GM12874 (cell line): ENCODE data around the gene EFNB2.

Experiments
- TF ChIP-seq, protein P1 (sequence below): IDR thresholded peaks from 2 replicates; pipeline ENCODE4 v1.5.1; 2011; ENCODE audit warnings: low read depth, mild to moderate bottlenecking, control low read depth, low read length, moderate library complexity; ENCODE audit not compliant: insufficient read depth

EFNB2 gene

DNA sequence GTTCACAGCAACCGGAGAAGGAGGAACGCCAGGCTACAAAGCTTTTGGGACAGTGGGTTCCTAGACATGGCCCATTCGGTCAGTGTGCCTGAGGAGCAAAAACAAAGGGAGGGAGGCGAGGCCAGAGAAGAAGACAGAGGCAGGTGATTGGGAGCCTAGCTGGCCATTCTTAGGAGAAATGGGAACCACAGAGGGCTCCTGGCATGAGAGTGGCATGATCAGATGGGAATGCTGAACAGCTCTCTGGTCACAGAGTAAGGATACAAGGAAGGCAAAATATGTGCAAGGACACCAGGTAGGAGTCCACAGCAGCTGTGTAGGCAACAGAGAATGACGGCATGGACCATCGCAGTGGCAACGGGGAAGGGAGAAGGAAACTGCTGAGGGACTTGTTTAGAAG is 82.4 kb downstream of the EFNB2 start:
- TF ChIP-seq, protein P1, sequence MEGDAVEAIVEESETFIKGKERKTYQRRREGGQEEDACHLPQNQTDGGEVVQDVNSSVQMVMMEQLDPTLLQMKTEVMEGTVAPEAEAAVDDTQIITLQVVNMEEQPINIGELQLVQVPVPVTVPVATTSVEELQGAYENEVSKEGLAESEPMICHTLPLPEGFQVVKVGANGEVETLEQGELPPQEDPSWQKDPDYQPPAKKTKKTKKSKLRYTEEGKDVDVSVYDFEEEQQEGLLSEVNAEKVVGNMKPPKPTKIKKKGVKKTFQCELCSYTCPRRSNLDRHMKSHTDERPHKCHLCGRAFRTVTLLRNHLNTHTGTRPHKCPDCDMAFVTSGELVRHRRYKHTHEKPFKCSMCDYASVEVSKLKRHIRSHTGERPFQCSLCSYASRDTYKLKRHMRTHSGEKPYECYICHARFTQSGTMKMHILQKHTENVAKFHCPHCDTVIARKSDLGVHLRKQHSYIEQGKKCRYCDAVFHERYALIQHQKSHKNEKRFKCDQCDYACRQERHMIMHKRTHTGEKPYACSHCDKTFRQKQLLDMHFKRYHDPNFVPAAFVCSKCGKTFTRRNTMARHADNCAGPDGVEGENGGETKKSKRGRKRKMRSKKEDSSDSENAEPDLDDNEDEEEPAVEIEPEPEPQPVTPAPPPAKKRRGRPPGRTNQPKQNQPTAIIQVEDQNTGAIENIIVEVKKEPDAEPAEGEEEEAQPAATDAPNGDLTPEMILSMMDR = no peak

DNA sequence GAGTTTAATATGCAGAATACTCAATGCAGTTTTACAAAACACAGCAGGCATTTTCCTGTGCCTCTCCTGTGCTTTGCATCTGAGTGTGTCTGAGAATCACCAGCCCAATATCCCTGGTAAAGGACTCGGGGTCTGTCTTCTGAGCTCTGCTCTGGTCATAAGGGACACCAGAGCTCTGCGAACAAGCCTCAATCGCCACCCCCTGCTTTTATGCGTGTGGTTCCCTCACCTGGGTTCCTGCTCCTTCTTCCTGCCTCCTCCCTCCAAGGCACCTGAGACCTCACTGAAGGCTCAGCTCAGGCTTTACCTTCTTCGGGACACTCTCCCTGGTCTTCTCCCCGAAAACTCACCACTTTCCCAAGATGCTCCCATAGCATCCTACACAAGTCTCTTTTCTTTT is 84.5 kb downstream of the EFNB2 start:
- TF ChIP-seq, protein P1 = no peak

DNA sequence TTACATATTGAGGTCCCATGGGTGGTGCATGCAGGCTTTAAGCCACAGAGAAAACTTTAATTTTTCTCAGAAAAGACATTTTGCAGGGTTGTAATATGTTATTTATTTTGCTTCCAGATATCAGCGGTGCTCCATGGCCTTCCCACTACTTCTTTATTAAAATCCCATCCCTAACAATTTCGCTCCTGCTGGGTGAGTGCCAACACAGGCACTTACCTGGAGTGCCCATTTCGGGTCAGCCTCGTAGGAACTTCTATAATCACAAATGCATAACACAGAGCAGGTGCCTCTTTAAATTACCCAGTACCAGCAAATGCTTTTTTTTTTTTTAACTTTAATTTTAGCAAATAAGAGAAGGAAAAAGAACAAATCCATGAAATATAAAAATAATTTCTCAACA is 86.4 kb downstream of the EFNB2 start:
- TF ChIP-seq, protein P1 = no peak

DNA sequence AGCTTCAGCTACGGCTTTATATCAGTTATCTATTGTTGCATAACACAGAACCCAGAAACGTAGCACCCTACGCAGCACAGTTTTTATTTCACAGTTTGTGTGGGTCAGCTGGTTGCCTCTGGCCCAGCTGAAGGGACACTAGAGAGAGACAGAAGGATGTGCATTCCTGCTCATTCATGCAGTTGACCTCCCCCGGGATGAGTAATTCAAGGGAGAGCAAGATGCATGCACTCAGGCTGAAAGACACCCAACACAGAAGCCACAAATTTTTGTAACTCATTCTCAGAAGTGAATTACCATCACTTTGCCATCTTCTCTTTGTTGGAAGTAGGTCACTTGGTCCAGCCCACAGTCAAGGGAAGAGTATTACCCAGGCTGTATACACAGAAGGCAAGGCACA is 89.5 kb downstream of the EFNB2 start:
- TF ChIP-seq, protein P1 = no peak

- TF ChIP-seq, protein P1 = no peak
Measured at GRCh38 chr13:106443607-106444322, 91.7 kb downstream of the EFNB2 start.

- TF ChIP-seq, protein P1 = no peak
Measured at GRCh38 chr13:106440866-106441265, 94.6 kb downstream of the EFNB2 start.
